ENCODE results near the gene FUCA2.

FUCA2 gene

GRCh38 chr6:143545976-143546547, 34.5 kb upstream of the FUCA2 start:
- peaks cover 7% of the 10 kb centered on the region for H3K4me1 ChIP-seq (ENCODE audit: control insufficient read depth, insufficient read depth, low read length, poor library complexity, severe bottlenecking)
- H3K27ac ChIP-seq (ENCODE audit: low read depth, low read length, severe bottlenecking) = no peak overlapping the region
- no peaks in the 10 kb centered on the region for H3K9me3 ChIP-seq (ENCODE audit: control insufficient read depth, low read length)
- H3K36me3 ChIP-seq (ENCODE audit: control insufficient read depth, insufficient read depth, low read length) = no peaks in the 10 kb centered on the region
- H3K4me3 ChIP-seq (ENCODE audit: extremely low read depth, insufficient read depth, low read length, poor library complexity, severe bottlenecking) = no peak overlapping the region
- 40 to 70% methylated on average over 1 to 2 of the region's 3 CpGs for WGBS, 2 experiments (ENCODE audit: insufficient coverage in 2 of 2)

DNA sequence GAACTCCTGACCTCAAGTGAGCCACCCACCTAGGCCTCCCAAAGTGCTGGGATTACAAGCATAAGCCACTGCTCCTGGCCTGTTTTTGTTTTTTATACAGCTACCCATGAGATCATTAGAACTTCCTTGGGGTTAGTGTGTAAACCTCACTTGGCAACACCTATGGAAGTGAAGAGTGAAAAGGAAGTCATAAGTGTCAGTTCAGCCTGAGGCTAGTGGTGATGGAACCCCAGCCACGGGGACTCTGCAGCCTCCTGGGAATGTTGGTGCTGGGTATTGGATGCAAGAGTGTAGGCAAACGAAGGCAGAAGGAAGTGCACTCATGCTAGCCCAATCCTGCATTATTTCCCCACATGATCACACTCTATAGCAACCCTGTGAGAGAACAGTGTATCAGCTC, 33.6 kb upstream of the FUCA2 start:
- WGBS, 2 experiments (ENCODE audit: insufficient coverage in 2 of 2) = 80% methylated on average over 1 of the region's 2 CpGs; no CpG with 5 or more reads in 1 of the 2 experiments

DNA sequence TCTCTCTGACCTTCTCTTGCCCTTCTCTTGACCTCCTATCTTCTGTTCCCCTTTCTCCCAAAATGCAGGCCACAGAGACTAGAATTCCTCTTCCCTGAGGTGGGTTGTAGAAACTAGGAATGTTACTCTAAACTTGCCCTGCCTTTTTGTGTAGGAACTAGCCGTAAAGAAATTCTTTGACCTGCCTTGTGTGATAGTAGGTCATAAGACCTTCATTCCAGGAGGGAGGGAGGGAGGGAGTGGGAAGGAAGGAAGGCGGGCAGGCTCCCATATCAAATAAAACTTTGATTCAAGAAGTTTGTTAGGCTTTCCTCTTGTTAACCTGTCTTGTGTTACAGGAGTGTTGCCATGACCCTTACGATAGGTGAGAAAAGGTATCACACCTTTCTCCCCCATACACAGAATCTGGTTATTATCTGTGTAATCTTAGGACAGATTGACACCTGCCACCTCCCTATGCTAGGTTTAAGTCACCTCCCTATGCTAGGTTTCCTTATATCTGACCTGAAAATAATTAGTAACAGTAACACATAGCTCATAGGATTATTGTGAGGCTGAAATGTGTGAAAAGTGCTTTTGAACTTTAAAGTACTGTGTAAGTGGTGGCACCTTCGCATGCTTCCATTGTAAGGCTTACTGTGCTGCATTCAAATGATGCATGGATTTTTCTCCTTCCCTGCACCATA, 32.6 kb upstream of the FUCA2 start:
- Histone ChIP-seq H3K4me3 (ENCODE audit: extremely low read depth, insufficient read depth, low read length, poor library complexity, severe bottlenecking) (no peak overlapping the region), H3K9me3 (ENCODE audit: control insufficient read depth, low read length) (no peaks in the 10 kb centered on the region), H3K27ac (ENCODE audit: low read depth, low read length, severe bottlenecking) (no peak overlapping the region), H3K36me3 (ENCODE audit: control insufficient read depth, insufficient read depth, low read length) (no peaks in the 10 kb centered on the region), H3K4me1 (ENCODE audit: control insufficient read depth, insufficient read depth, low read length, poor library complexity, severe bottlenecking) (peaks cover 7% of the 10 kb centered on the region)
- WGBS, 2 experiments (ENCODE audit: insufficient coverage in 2 of 2) = 100% methylated on average over 1 of the region's 4 CpGs; no CpG with 5 or more reads in 1 of the 2 experiments

More for the DNA sequence above, 33.6 kb upstream of the FUCA2 start:
- Histone ChIP-seq H3K9me3 (ENCODE audit: control insufficient read depth, low read length) (no peaks in the 10 kb centered on the region), H3K4me1 (ENCODE audit: control insufficient read depth, insufficient read depth, low read length, poor library complexity, severe bottlenecking) (peaks cover 7% of the 10 kb centered on the region), H3K36me3 (ENCODE audit: control insufficient read depth, insufficient read depth, low read length) (no peaks in the 10 kb centered on the region), H3K4me3 (ENCODE audit: extremely low read depth, insufficient read depth, low read length, poor library complexity, severe bottlenecking) (no peak overlapping the region), H3K27ac (ENCODE audit: low read depth, low read length, severe bottlenecking) (no peak overlapping the region)

- Histone ChIP-seq H3K4me3 (ENCODE audit: extremely low read depth, insufficient read depth, low read length, poor library complexity, severe bottlenecking) (no peak overlapping the region), H3K36me3 (ENCODE audit: control insufficient read depth, insufficient read depth, low read length) (no peaks in the 10 kb centered on the region), H3K4me1 (ENCODE audit: control insufficient read depth, insufficient read depth, low read length, poor library complexity, severe bottlenecking) (peaks cover 7% of the 10 kb centered on the region), H3K9me3 (ENCODE audit: control insufficient read depth, low read length) (no peaks in the 10 kb centered on the region), H3K27ac (ENCODE audit: low read depth, low read length, severe bottlenecking) (no peak overlapping the region)
- WGBS, 2 experiments (ENCODE audit: insufficient coverage in 2 of 2) = 100% methylated on average over 1 of the region's 1 CpG
Measured at GRCh38 chr6:143543435-143543834, 31.9 kb upstream of the FUCA2 start.

DNA sequence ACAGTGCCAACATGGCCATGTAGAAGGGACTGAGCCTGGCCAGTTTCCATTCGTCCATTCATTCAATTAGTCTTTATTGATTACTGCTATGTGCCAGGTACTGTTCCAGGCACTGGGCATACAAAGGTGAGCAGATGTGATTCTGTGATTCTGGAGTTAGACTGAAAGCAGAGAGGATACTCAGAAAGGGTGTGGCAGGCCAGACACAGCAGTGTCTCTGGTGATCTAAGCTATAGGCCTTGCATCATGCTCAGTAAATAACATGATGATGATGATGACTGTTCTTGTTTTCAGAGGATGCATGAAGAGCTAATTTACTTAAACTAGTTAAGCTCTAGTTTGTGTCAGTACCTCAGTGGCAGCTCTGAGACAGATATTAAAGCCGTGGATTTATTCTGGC, 31.4 kb upstream of the FUCA2 start:
- Histone ChIP-seq H3K4me3 (ENCODE audit: extremely low read depth, insufficient read depth, low read length, poor library complexity, severe bottlenecking) (no peak overlapping the region), H3K27ac (ENCODE audit: low read depth, low read length, severe bottlenecking) (no peak overlapping the region), H3K4me1 (ENCODE audit: control insufficient read depth, insufficient read depth, low read length, poor library complexity, severe bottlenecking) (peaks cover 7% of the 10 kb centered on the region), H3K9me3 (ENCODE audit: control insufficient read depth, low read length) (no peaks in the 10 kb centered on the region), H3K36me3 (ENCODE audit: control insufficient read depth, insufficient read depth, low read length) (no peaks in the 10 kb centered on the region)
- 94 to 100% methylated on average over 1 to 2 of the region's 2 CpGs for WGBS, 2 experiments (ENCODE audit: insufficient coverage in 2 of 2)

GRCh38 chr6:143540192-143540591, 28.7 kb upstream of the FUCA2 start:
- no CpG with 5 or more reads among the region's 3 CpGs for WGBS, 2 experiments (ENCODE audit: insufficient coverage in 2 of 2)
- Histone ChIP-seq H3K9me3 (ENCODE audit: control insufficient read depth, low read length) (no peaks in the 10 kb centered on the region), H3K36me3 (ENCODE audit: control insufficient read depth, insufficient read depth, low read length) (no peaks in the 10 kb centered on the region), H3K4me3 (ENCODE audit: extremely low read depth, insufficient read depth, low read length, poor library complexity, severe bottlenecking) (no peak overlapping the region), H3K27ac (ENCODE audit: low read depth, low read length, severe bottlenecking) (no peak overlapping the region), H3K4me1 (ENCODE audit: control insufficient read depth, insufficient read depth, low read length, poor library complexity, severe bottlenecking) (no peaks in the 10 kb centered on the region)

GRCh38 chr6:143539734-143540133, 28.2 kb upstream of the FUCA2 start:
- no peak overlapping the region for H3K4me3 ChIP-seq (ENCODE audit: extremely low read depth, insufficient read depth, low read length, poor library complexity, severe bottlenecking)
- no peaks in the 10 kb centered on the region for H3K36me3 ChIP-seq (ENCODE audit: control insufficient read depth, insufficient read depth, low read length)
- no peaks in the 10 kb centered on the region for H3K9me3 ChIP-seq (ENCODE audit: control insufficient read depth, low read length)
- H3K27ac ChIP-seq (ENCODE audit: low read depth, low read length, severe bottlenecking) = no peak overlapping the region
- no peaks in the 10 kb centered on the region for H3K4me1 ChIP-seq (ENCODE audit: control insufficient read depth, insufficient read depth, low read length, poor library complexity, severe bottlenecking)
- 43 to 64% methylated on average over 5 of the region's 7 CpGs for WGBS, 2 experiments (ENCODE audit: insufficient coverage in 2 of 2)

GRCh38 chr6:143539106-143539505, 27.6 kb upstream of the FUCA2 start:
- Histone ChIP-seq H3K27ac (ENCODE audit: low read depth, low read length, severe bottlenecking) (no peak overlapping the region), H3K36me3 (ENCODE audit: control insufficient read depth, insufficient read depth, low read length) (no peaks in the 10 kb centered on the region), H3K4me1 (ENCODE audit: control insufficient read depth, insufficient read depth, low read length, poor library complexity, severe bottlenecking) (no peaks in the 10 kb centered on the region), H3K9me3 (ENCODE audit: control insufficient read depth, low read length) (no peaks in the 10 kb centered on the region), H3K4me3 (ENCODE audit: extremely low read depth, insufficient read depth, low read length, poor library complexity, severe bottlenecking) (no peak overlapping the region)
- WGBS, 2 experiments (ENCODE audit: insufficient coverage in 2 of 2) = 88 to 100% methylated on average over 2 to 3 of the region's 4 CpGs

DNA sequence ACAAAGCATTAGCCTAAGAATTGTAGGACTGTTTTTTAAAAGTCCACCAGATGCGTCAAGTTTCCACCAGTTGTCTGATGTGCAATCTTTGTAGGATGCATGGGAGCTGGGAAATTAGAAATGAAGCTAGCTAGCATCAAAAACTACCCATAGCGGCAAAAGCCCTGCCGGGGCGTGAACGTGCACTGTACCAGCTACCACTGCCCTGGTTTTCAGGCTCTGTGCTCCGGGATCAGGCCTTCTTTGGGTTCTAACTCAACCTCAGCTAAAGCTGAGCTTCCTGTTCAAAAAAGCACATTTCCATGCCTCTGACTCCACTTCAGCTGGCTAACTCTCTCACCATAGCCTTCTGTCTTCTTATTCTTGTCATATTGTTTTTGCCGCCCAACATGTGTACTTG, 26.9 kb upstream of the FUCA2 start:
- Histone ChIP-seq H3K36me3 (ENCODE audit: control insufficient read depth, insufficient read depth, low read length) (no peaks in the 10 kb centered on the region), H3K4me3 (ENCODE audit: extremely low read depth, insufficient read depth, low read length, poor library complexity, severe bottlenecking) (no peak overlapping the region), H3K4me1 (ENCODE audit: control insufficient read depth, insufficient read depth, low read length, poor library complexity, severe bottlenecking) (no peaks in the 10 kb centered on the region), H3K9me3 (ENCODE audit: control insufficient read depth, low read length) (no peaks in the 10 kb centered on the region), H3K27ac (ENCODE audit: low read depth, low read length, severe bottlenecking) (no peak overlapping the region)
- WGBS, 2 experiments (ENCODE audit: insufficient coverage in 2 of 2) = 88 to 100% methylated on average over 4 to 7 of the region's 7 CpGs

DNA sequence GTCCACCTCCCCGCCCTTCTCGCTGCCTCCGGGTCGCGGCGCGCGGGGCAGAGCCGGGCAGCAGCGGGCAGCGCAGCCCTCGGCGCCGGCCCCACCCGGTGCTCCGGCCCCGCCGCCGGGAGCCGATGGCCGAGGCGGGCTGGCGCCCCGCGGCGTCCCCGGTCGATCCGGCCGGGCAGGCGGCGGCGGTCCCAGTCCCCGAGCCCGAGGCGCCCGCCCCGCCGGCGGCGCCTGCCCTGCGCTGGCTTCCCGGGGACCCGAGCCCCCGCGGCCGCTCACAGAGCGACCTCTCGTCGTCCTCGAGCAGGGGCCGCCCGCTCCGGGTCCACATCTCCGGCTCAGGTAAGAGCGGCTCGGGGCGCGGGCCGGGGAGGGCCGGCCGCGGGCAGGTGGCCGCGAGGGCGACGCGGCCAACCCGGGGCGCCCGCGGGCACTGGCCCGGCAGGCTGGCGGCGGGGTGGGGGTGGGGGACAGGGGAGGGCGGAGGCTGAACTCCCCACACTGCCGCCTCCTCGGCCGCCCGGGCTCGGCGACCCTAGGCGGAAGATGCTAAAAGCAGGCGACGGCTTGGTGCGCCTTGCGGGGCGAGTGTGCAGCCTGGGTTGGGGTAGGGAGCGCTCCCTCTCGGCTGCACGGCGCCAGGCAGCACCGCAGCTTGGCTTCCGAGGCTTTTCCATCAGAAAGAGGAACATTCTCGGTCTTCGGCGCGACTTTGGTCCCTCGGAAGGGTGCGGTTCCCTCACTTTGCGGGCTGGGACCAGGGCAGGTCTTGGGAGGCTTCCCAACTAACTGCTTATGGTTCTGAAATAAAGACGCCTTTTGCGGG, 25.6 kb upstream of the FUCA2 start:
- Histone ChIP-seq H3K36me3 (ENCODE audit: control insufficient read depth, insufficient read depth, low read length) (no peaks in the 10 kb centered on the region), H3K27ac (ENCODE audit: low read depth, low read length, severe bottlenecking) (no peak overlapping the region), H3K9me3 (ENCODE audit: control insufficient read depth, low read length) (no peaks in the 10 kb centered on the region), H3K4me1 (ENCODE audit: control insufficient read depth, insufficient read depth, low read length, poor library complexity, severe bottlenecking) (no peaks in the 10 kb centered on the region), H3K4me3 (ENCODE audit: extremely low read depth, insufficient read depth, low read length, poor library complexity, severe bottlenecking) (peak overlapping the region; percentile 44)
- 1% methylated on average over 65 to 71 of the region's 103 CpGs for WGBS, 2 experiments (ENCODE audit: insufficient coverage in 2 of 2)
